Stimulated activated CD4-positive, alpha-beta T cell treated with anti-CD3 and anti-CD28 coated beads, Interleukin-4, amount 100 ng/mL, for 4 hours (primary cell): ENCODE results near the gene SECTM1.

Experiments
- DNase-seq, 2 experiments: peaks; one replicate each; pipeline ENCODE4 v3.0.0-alpha.2; 2020

Gene SECTM1

GRCh38 chr17:82277851-82278250, 55.7 kb downstream of the SECTM1 start:
- DNase-seq: no peak

DNA sequence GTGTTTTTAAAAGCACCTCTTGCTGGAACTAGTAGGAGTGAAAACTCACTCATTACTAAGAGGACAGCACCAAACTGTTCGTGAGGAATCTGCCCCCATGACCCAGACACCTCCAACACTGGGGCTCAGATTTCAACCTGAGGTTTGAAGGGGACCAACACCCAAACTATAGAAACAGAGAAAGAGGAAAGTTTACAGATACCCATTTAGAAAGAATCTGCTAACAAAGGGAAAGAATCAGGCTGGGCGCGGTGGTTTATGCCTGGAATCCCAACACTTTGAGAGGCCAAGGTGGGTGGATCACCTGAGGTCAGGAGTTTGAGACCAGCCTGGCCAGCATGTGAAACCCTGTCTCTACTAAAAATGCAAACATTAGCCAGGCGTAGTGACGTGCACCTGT, 56.6 kb downstream of the SECTM1 start:
- no peak for DNase-seq

DNA sequence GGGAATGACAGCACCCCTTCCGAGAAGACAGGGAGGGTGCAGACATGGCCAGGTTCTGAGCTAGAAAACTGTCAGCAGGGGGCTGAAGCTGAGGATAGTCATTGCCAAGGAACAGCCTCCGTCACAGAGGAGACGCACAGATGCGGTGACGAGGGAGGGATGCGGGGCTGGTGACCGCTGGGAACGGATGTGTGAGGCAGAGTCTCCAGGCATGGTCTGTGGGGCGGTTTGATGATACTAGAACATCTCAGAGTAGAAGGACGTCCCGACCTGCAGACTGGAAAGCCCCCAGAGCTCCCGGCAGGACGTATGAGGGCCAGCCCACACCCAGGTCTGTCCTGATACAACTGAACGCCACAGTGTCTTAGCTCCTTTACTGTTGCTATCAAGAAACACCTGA, 58.2 kb downstream of the SECTM1 start:
- no peak for DNase-seq

DNA sequence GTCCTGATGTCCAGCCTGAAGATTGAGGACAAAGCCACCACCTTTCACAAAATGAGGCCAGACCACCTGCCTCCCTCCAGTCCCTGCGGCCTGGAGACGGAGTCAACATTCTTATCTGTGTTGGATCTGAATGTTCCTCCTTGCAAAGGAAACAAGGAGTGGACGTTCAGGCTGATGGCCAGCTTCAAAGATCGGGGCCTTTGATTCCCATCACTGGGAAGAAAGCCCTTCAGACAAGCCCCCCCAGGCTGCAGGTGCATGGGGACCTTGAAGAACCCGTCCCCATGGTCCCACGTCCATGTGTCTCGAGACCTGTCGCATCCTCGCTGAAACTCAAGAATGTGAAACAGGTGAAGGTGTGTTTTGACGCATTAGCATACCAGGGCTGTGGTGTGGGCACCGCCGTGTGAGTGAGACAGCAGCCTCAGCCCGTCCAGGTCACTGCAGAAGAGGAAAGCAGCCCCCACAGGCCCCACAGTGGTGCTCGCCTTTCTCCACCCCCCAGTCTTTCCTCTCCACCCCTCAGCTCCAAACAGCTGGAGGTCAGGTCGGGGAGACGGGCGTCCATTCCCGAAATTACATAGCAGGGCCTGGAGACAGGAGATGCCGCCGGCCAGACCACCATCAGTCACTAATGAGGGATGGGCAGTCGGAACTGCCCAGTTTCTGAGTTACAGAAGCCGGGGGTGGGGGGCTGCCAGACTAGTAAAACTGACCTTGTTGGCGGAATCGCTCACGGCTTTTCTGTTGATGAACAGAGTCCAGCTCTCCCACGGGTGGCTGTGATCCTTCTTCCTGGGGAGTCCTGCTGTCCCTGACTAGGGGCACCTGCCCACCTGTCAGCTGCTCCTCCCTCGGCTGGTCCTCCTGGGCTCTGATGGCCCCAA, 59.2 kb downstream of the SECTM1 start:
- no peak for DNase-seq

DNA sequence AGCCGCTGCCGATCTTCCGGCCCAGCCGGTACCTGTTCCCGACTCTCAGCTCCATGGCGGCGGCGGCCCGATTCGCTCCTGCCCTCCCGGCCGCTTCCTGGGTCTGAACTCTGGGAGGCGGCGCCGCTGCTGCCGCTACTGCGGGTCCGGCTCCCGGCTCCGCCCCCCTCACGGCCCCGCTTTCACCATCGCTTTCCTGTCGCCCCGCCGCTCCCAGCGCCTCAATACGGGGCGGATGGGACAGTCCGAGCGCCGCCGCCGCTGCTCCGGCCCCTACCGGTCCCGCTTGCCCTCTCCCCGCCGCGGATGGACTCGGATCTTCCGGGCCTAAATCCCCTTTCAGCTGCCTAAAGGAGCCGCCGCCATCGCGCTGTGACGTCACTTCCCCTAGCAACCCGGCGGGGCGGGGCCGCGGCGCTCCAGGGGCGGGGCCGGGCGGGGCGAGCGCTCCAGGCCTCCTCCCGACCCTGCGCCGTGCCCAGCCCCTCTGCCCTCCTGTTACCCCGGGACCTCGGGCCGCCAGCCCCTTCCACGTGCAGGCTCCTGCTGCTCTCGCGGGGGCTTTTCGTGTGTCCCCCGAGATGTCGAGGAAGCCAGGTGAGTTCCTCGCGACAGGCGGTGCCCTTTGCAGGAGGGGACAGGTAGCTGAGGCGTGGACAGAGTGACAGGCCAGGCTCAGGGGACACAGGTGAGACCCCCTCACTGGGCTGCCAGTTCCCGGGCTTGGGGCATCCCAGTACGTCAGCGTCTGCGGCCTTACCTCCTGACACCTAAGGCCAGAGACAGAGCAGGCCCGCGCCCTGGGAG, 60.0 kb downstream of the SECTM1 start, which contains the start of gene CSNK1D:
CSNK1D (minus strand) TSS at position 374 of the 807 bp plus-strand sequence; CDS start at position 55, 319 bp downstream.
- DNase-seq: peak; percentile 88 to 95

GRCh38 chr17:82272495-82273326, 60.9 kb downstream of the SECTM1 start:
- peak; percentile 28 to 34 for DNase-seq

DNA sequence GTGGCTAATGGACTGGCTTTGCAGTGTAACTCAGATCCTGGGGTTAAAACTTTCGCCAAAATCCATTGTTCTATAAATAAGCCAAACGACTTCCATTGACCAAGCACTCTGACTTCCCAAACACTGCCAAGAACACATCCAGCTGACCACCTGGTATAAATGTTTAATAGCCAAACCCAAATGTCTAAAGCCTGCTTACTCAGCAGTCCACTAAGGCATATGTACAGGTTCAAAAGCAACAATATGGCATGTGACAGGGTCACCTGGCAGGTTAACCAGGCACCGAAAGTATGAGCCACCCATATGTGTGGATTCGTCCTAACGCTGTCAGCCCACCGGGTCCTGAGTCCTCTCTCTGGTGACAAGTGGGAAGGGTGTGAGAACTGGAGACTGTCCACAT, 62.2 kb downstream of the SECTM1 start:
- no peak for DNase-seq
